ENCODE results near the gene NASP. TPM values are rescaled to one million over a fixed set of nuclear protein-coding genes. Genes with fewer than 3 reads are reported as not detected.
A peak's percentile ranks its signal among the peaks of the same experiment; 100 is the strongest.

The NASP gene
- total RNA-seq, 2 experiments from 2014 or later, result 227 to 246 TPM

DNA sequence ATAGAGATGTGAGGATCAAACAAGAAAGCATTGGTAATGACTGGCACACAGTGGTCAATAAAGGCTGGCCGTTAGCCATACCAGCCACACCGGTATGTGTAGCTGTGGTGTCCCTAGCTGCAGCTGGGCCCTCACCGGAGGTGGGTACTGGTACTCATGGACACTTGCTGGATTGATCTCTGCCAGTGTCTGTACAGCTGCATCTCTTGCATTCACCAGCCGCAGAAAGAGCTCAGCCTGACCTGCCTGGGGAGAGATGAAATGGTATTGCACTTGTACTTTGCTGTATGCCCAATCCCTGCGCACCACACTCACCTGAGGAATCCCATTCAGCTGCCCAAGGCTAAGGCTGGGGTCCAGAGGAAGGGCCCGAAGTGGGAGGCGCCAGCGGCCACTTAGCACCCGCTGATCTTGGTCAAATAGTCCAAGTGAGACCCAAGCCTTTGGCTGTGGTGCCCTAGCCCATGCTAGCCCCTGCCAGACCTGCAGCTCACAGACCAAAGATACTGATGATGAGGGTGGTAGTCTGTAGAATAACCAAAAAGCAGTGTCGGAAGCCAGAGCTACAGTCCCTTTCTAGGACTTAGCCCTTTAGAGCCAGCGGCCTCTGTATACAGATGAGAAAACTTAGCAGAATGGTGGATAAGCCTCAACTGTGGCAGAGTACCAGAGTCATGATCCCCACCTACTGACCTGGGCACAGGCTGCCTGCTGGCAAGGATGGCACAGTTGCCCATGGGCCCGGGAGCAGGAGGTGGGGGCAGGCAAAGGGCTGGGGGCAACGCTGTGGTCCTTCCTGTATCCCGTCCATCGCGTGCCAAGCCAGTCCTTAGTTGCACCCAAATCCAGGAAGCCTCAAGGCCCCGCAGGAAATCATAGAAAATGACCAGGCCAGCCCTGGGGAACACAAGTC lies 37.0 kb downstream of the NASP start:
- intact Hi-C loops (cut with micrococcal nuclease), result no loop called here
- no peak overlapping the region for H3K4me3 Mint-ChIP-seq
- H3K27me3 Mint-ChIP-seq, result no peaks in the 10 kb centered on the region
- peak overlapping the region; percentile 59 for H3K27ac Mint-ChIP-seq
- peaks cover 34% of the 10 kb centered on the region for H3K36me3 Mint-ChIP-seq (ENCODE audit: low read depth)
- TF ChIP-seq, protein P1, sequence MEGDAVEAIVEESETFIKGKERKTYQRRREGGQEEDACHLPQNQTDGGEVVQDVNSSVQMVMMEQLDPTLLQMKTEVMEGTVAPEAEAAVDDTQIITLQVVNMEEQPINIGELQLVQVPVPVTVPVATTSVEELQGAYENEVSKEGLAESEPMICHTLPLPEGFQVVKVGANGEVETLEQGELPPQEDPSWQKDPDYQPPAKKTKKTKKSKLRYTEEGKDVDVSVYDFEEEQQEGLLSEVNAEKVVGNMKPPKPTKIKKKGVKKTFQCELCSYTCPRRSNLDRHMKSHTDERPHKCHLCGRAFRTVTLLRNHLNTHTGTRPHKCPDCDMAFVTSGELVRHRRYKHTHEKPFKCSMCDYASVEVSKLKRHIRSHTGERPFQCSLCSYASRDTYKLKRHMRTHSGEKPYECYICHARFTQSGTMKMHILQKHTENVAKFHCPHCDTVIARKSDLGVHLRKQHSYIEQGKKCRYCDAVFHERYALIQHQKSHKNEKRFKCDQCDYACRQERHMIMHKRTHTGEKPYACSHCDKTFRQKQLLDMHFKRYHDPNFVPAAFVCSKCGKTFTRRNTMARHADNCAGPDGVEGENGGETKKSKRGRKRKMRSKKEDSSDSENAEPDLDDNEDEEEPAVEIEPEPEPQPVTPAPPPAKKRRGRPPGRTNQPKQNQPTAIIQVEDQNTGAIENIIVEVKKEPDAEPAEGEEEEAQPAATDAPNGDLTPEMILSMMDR (IDR thresholded peaks at IDR 0.05), result no peak
- CTCF ChIA-PET, result interaction anchor here (1.6 kb wide), 1 partner anchor 9 kb away, joined by 4 read pairs; no protein-coding TSS in a partner anchor
- no peak for DNase-seq
- ATAC-seq, result no peak
- H3K9me3 Mint-ChIP-seq, result no peaks in the 10 kb centered on the region
- POLR2A ChIA-PET, result interaction anchor here (0.7 to 0.9 kb wide), 3 partner anchors 9 to 280 kb away, joined by 3 read pairs; partner anchors contain the start of genes GPBP1L1 and MUTYH
- H3K4me1 Mint-ChIP-seq (ENCODE audit: low read depth), result no peaks in the 10 kb centered on the region

DNA sequence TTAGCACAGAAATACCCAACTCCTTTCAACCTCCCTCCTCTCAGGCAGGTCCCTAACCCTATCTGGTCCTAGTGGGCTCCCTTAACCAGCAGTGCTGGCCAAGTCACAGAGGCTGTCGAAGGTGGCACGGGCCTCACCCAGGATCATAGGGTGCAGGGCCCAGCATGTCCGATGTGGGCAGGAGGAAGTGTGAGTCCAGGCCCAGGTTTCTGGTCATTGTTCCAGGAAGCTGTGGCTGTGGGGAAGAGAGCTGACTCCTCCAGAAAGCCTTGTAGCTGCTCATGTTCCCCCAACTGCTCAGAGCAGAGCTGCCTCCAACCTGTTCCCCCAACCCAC lies 37.6 kb downstream of the NASP start:
- TF ChIP-seq, protein P1 (IDR thresholded peaks at IDR 0.05), result no peak
- no peaks in the 10 kb centered on the region for H3K4me1 Mint-ChIP-seq (ENCODE audit: low read depth)
- peaks cover 28% of the 10 kb centered on the region for H3K36me3 Mint-ChIP-seq (ENCODE audit: low read depth)
- no peaks in the 10 kb centered on the region for H3K27me3 Mint-ChIP-seq
- DNase-seq (no peak), ATAC-seq (no peak)
- CTCF ChIA-PET, result interaction anchor here (1.6 kb wide), 1 partner anchor 9 kb away, joined by 4 read pairs; no protein-coding TSS in a partner anchor
- no peaks in the 10 kb centered on the region for H3K9me3 Mint-ChIP-seq
- intact Hi-C loops (cut with micrococcal nuclease), result no loop called here
- no peak overlapping the region for H3K4me3 Mint-ChIP-seq
- H3K27ac Mint-ChIP-seq, result peak overlapping the region; percentile 25
- POLR2A ChIA-PET, result interaction anchor here (0.8 to 3.2 kb wide), 2 partner anchors 9 to 281 kb away, joined by 3 to 19 read pairs; partner anchors contain the start of gene MUTYH

DNA sequence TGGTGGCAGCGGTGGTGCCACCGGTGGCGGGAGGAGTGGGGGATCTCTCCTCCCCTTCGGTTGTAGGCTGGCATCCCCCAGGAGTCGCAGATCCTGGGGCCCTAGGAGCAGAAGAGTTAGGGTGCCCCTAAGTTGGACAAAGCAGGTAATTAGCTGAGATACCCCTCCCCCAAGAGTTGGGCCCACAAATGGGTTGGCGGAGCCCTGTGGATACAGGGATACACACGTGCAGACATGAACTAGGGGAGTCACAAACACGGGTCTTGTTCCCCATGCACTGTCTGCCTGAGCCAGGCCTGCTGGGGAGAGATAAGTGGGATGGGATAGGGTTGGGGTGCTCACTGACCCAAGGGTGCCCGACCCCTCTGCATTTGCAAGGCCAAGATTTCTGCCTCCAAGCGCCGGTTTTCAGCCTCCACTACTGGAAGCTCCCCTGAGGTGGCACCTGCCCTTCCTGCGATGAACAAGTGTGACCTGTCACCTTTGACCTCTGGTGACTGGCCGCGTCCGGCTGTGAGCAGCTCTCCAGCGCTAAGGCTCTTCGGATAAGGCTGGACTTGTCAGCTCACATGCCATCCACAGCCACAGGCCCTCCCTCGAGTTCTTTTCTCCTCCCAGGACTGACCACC lies 38.2 kb downstream of the NASP start:
- no peak for ATAC-seq
- intact Hi-C loops (cut with micrococcal nuclease), result no loop called here
- Mint-ChIP-seq H3K4me3 (no peak overlapping the region), H3K27ac (peak overlapping the region; percentile 25), H3K27me3 (no peaks in the 10 kb centered on the region), H3K36me3 (ENCODE audit: low read depth) (peaks cover 24% of the 10 kb centered on the region), H3K9me3 (no peaks in the 10 kb centered on the region), H3K4me1 (ENCODE audit: low read depth) (no peaks in the 10 kb centered on the region)
- TF ChIP-seq, protein P1 (IDR thresholded peaks at IDR 0.05), result no peak
- ChIA-PET CTCF (interaction anchor here (1.6 kb wide), 1 partner anchor 10 kb away, joined by 4 read pairs; no protein-coding TSS in a partner anchor), POLR2A (interaction anchor here (3.2 kb wide), 1 partner anchor 9 kb away, joined by 19 read pairs; no protein-coding TSS in a partner anchor)
- no peak for DNase-seq

DNA sequence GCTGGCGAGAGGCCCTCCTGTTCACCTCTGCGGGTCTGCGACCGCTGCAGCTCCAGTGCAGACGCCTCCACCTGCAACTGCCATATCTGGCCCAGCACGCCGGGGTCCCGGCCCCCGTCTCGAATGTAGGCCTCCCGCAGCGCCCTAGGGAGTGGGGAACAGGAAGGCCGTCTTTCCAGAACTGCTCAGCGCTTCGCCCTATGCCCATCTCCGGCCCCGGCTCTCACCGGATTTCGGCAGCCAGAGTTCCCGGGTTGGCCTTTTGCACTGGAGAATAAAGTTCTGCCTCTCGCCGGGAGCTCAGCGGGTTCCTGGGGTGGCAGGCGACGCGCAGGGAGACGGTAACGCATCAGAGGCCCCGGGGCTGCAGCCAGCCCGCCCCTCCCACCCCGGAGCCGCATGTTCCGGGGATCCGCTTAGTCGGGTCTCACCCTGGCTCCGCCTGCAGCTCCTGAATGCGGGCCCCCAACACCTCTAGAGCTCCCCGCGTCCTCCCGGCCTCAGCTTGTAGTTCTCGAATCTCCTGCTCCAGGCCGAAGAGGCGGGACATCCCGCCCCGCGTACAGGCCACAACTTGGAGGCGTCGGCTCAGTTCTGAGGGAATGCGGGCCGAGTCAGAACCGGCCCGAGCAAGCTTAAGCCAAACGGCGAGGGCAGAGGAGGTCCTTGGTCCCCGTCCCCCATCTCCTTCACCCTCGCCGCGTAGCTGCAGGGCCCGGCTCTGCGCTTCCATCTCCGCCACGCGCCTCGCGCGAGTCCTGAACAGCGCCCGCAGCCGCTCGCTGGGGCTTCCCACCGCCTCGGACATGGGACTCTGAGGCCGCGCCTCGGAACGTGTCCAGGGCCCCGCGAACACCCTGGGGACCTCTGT lies 38.9 kb downstream of the NASP start:
- ATAC-seq (peak; percentile 6), DNase-seq (no peak)
- peaks cover 22% of the 10 kb centered on the region for H3K36me3 Mint-ChIP-seq (ENCODE audit: low read depth)
- no peaks in the 10 kb centered on the region for H3K9me3 Mint-ChIP-seq
- TF ChIP-seq, protein P1 (IDR thresholded peaks at IDR 0.05), result no peak
- POLR2A ChIA-PET, result interaction anchor here (0.8 to 3.2 kb wide), 3 partner anchors 10 to 183 kb away, joined by 3 to 19 read pairs (median 3); no protein-coding TSS in a partner anchor
- intact Hi-C loops (cut with micrococcal nuclease), result no loop called here
- H3K27ac Mint-ChIP-seq, result no peak overlapping the region
- H3K4me3 Mint-ChIP-seq, result no peak overlapping the region
- no peaks in the 10 kb centered on the region for H3K27me3 Mint-ChIP-seq
- H3K4me1 Mint-ChIP-seq (ENCODE audit: low read depth), result no peaks in the 10 kb centered on the region
- CTCF ChIA-PET, result no interaction called here

Measured in activated CD8-positive, alpha-beta T cell treated with anti-CD3 and anti-CD28 coated beads for 36 hours (primary cell).